Thyroid gland (tissue), 4 donors: ENCODE data around the gene ATF7. TPM values are rescaled to one million over a fixed set of nuclear protein-coding genes. Genes with fewer than 3 reads are reported as not detected.

Experiments used
- DNase-seq, 2 donors: peaks; one replicate each; pipeline ENCODE4 v3.0.0-alpha.2; 2019
- H3K27ac ChIP-seq, 3 donors: fragments of 200-600 bp; sonication (generic); 1 replicate in 2 of 3; 2 replicates in 1 of 3; pipeline ENCODE4 v1.5.1; 2016 to 2019; ENCODE audit warnings: mild to moderate bottlenecking in 1 of 3, moderate library complexity in 1 of 3
- H3K27me3 ChIP-seq: fragments of 200-600 bp; sonication (generic); one replicate; pipeline ENCODE4 v1.5.1; 2019
- H3K36me3 ChIP-seq, 2 donors: fragments of 200-600 bp; sonication (generic); one replicate each; pipeline ENCODE4 v1.5.1; 2016 to 2019
- H3K4me1 ChIP-seq, 2 donors: fragments of 200-600 bp; sonication (generic); one replicate each; pipeline ENCODE4 v1.5.1; 2017 to 2019
- H3K4me3 ChIP-seq, 3 donors: fragments of 200-600 bp; sonication (generic); replicated peaks in 1 of 3; 1 replicate in 2 of 3; 2 replicates in 1 of 3; pipeline ENCODE4 v1.5.1; 2016; ENCODE audit warnings: mild to moderate bottlenecking in 1 of 3
- H3K9me3 ChIP-seq: fragments of 200-600 bp; sonication (generic); one replicate; pipeline ENCODE4 v1.5.1; 2017
- CTCF ChIP-seq, 6 experiments: fragments of 200-600 bp in 3 of 6; fragments of 450-650 bp in 3 of 6; sonication (generic) in 3 of 6; IDR thresholded peaks; one replicate each; pipeline ENCODE4 v1.5.1; 2016 to 2019; ENCODE audit warnings: antibody characterized with exemption in 6 of 6, mild to moderate bottlenecking in 2 of 6, inconsistent platforms in 1 of 6, moderate library complexity in 1 of 6
- POLR2A ChIP-seq, 2 donors: fragments of 450-650 bp; IDR thresholded peaks; one replicate each; pipeline ENCODE4 v1.6.1; 2017; ENCODE audit warnings: antibody characterized with exemption in 2 of 2, mild to moderate bottlenecking in 2 of 2, moderate library complexity in 1 of 2
- WGBS, 2 donors: methylation state at CpG; one replicate each; pipeline ENCODE4 v1.1.5; 2017; 5-methylcytosine and 5-hydroxymethylcytosine counted together
- intact Hi-C: fragments of 100-400 bp; cut with DNase I; formaldehyde crosslinking; loops from one replicate; pipeline ENCODE4 v1.15.1; 2023
- total RNA-seq, 4 donors: library from RNA; depleted of rRNA; stranded (reverse); fragments of >200 nt; gene quantifications; one replicate each; pipeline ENCODE4 v1.2.3, GENCODE V29; 2016

ATF7 gene
- total RNA-seq, 4 donors from 2014 or later = 21.3 to 40.1 (median 37.6) TPM

GRCh38 chr12:53518381-53518780, 107.8 kb downstream of the ATF7 start:
- Histone ChIP-seq H3K36me3 (peaks cover 36 to 67% of the 10 kb centered on the region in 2 donors), H3K27ac (no peak overlapping the region), H3K27me3 (no peaks in the 10 kb centered on the region), H3K4me1 (peaks cover 22 to 24% of the 10 kb centered on the region in 2 donors), H3K4me3 (no peak overlapping the region), H3K9me3 (no peaks in the 10 kb centered on the region)
- no peak for DNase-seq
- WGBS, 2 donors = 86 to 87% methylated on average over 5 of the region's 5 CpGs
- intact Hi-C loops = no loop called here
- TF ChIP-seq POLR2A (IDR thresholded peaks at IDR 0.05) (no peak), CTCF (IDR thresholded peaks at IDR 0.05) (no peak)

GRCh38 chr12:53516758-53517455, 109.3 kb downstream of the ATF7 start:
- Histone ChIP-seq H3K4me1 (peaks cover 26 to 28% of the 10 kb centered on the region in 2 donors), H3K27ac (no peak overlapping the region), H3K4me3 (no peak overlapping the region), H3K27me3 (no peaks in the 10 kb centered on the region), H3K9me3 (no peaks in the 10 kb centered on the region), H3K36me3 (peaks cover 21 to 58% of the 10 kb centered on the region in 2 donors)
- 87 to 89% methylated on average over 10 to 13 of the region's 13 CpGs for WGBS, 2 donors
- DNase-seq = no peak
- intact Hi-C loops = no loop called here
- TF ChIP-seq CTCF (IDR thresholded peaks at IDR 0.05) (no peak), POLR2A (IDR thresholded peaks at IDR 0.05) (no peak)

- TF ChIP-seq POLR2A (IDR thresholded peaks at IDR 0.05) (no peak), CTCF (IDR thresholded peaks at IDR 0.05) (no peak)
- no peak overlapping the region for H3K4me3 ChIP-seq
- peaks cover 12 to 44% of the 10 kb centered on the region in 2 donors for H3K36me3 ChIP-seq
- H3K9me3 ChIP-seq = no peaks in the 10 kb centered on the region
- peaks cover 26 to 28% of the 10 kb centered on the region in 2 donors for H3K4me1 ChIP-seq
- H3K27ac ChIP-seq = peak overlapping the region in 2 of 3 donors; percentile 34 to 69
- 63 to 64% methylated on average over 2 of the region's 2 CpGs for WGBS, 2 donors
- H3K27me3 ChIP-seq = no peaks in the 10 kb centered on the region
- DNase-seq = no peak
- intact Hi-C loops = no loop called here
Observed at GRCh38 chr12:53515291-53515680, 110.9 kb downstream of the ATF7 start.

GRCh38 chr12:53514628-53515290, 111.4 kb downstream of the ATF7 start:
- TF ChIP-seq CTCF (IDR thresholded peaks at IDR 0.05) = no peak
- Histone ChIP-seq H3K4me1 (peaks cover 26 to 28% of the 10 kb centered on the region in 2 donors), H3K27me3 (no peaks in the 10 kb centered on the region), H3K36me3 (peaks cover 12 to 39% of the 10 kb centered on the region in 2 donors), H3K9me3 (no peaks in the 10 kb centered on the region), H3K4me3 (no peak overlapping the region), H3K27ac (peak overlapping the region; percentile 11 to 69 (median 61))
- DNase-seq = no peak
- intact Hi-C loops = no loop called here
- WGBS, 2 donors = 50 to 60% methylated on average over 6 of the region's 6 CpGs
